C1 segment of cervical spinal cord (tissue), 14 donors: ENCODE results near the gene GBP3.
"Not testable (repeated sequence)": the region's sequence is repeated elsewhere in the genome, so short reads cannot be mapped to it uniquely, and the experiment has no call there.

Source experiments
- DNase-seq, 14 donors: peaks; one replicate each; lab custom pipeline; 2025; lab: John Stamatoyannopoulos, UW

GBP3 gene

DNA sequence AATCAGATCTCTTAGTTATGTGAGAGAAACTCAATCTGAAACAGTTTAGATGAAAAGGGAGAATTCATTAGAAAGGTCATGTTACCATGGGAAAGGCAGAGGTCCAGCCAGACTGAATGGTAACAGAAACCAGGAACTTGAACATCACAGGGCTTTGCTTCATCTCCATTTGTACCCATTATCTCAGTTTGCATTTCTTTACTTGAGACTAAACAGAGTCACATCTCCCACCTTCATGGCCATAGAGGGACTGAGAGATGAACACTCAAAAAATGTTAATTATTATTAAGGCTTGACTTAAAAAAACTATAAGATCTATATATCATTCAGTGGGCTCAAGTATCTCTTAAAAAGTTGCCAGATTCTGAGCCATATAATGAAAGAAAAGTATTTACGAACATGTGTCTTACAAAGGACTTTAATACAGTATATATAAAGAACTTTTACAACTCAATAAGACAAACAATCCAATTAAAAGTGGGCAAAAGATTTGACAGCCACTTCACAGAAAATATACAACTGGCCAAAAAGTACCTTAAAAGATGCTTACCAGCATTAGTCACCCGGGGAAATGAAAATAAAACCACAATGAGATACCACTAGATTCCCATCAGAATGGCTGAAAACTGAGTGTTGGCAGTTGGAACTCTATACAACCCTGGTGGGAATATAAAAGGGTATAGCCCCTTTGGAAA, 43.5 kb downstream of the GBP3 start:
- DNase-seq, result no peak

DNA sequence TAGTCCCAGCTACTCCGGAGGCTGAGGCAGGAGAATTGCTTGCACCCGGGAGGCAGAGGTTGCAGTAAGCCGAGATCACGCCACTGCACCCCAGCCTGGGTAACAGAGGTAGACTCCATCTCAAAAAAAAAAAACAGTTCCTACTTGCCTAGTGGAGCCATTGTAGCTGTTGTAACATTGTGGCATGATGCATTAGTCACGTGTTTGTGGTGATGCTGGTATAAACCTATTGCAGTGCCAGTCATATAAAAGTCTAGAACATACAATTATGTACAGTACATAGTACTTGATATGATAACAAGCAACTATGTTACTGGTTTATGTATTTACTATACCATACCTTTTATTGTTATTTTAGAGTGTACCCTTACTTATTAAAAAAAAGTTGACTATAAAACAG, 46.4 kb downstream of the GBP3 start:
- DNase-seq, result no peak

DNA sequence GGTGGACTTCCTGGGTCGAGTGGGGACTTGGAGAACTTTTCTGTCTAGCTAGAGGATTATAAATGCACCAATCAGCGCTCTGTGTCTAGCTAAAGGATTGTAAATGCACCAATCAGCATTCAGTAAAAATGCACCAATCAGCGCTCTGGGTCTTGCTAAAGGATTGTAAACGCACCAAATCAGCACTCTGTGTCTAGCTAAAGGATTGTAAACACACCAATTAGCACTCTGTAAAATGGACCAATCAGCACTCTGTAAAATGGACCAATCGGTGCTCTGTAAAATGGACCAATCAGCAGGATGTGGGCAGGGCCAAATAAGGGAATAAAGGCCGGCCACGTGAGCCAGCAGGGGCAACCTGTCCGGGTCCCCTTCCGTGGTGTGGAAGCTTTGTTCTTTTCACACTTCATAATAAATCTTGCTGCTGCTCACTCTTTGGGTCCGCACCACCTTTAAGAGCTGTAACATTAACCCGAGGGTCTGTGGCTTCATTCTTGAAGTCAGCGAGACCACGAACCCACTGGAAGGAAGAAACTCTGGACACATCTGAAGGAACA, 48.0 kb downstream of the GBP3 start:
- not testable (repeated sequence) for DNase-seq

DNA sequence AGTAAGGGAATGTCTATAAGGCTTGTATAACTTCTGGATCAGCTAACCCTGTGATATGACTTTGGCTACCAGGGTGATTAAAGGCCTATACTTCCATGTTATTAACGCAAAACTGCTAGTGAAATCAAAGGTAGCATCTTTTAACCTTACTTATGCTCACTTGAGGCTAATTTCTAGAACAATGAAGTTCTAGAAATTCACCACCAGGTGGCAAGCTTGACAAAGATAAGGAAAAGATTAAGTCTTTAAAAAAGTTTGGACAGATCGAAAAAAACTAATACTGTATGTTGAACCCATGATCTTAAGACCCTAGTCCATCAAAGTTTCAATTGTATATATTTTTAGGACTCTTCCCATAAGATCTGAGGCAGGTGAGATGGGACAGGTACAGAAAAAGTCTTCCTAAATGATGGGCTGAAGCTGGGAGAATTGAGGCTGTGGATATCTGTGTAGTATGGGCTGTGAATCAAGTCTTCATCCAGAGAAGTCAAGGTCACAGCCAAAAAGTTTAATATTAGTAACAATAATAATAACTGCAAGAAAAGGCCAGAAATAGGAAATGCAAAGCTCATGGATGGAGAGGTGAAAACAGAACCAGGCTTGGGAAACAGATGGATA, 49.0 kb downstream of the GBP3 start:
- DNase-seq, result no peak

DNA sequence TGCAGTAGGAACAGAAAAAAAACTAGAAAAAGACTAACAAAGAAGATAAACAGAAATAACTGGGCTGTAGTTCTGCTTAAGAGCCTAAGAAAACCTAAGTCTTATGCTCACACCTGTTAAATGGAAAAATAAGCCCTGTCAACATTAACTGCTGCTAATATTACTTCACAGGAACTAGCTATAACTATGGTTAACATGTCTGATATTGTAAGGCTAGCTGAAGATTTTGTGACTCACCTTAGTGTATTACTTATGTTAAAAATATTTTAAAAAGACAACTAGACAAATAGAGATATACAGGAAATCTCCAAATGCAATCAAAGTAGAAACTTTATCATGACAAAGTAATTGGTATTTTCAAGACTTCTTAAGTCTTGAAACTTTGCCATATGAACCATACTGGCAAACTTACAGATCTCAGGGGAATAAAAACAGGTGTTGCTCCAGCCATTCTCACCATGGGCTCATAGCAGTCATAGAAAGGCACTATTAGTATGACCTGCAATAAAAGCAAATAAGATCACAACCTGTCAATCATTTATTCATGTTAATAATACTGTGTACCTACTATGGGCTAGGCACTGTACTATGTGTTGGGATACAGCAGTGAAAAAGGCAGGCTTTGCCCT, 60.9 kb downstream of the GBP3 start:
- DNase-seq, result no peak

DNA sequence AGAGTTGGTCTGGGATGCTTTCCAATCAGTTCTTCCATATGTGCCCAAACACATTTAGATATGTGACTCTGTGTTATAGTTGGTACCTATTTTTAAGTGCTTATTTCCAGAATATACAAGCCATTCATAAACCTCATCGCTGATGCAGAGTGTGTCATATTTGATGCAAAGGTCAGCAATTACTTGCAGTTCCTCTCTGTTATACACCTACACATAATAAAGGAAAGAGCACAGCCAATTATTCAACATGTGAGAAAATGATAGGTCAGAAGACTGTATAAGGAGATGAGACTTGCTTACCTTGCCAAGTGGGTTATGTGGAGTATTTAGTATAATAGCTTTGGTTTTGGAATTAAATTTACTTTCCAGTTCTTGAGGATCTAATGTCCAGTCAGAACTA, 61.6 kb downstream of the GBP3 start:
- no peak for DNase-seq
